ENCODE measurements around the gene KMT5C.

KMT5C gene

DNA sequence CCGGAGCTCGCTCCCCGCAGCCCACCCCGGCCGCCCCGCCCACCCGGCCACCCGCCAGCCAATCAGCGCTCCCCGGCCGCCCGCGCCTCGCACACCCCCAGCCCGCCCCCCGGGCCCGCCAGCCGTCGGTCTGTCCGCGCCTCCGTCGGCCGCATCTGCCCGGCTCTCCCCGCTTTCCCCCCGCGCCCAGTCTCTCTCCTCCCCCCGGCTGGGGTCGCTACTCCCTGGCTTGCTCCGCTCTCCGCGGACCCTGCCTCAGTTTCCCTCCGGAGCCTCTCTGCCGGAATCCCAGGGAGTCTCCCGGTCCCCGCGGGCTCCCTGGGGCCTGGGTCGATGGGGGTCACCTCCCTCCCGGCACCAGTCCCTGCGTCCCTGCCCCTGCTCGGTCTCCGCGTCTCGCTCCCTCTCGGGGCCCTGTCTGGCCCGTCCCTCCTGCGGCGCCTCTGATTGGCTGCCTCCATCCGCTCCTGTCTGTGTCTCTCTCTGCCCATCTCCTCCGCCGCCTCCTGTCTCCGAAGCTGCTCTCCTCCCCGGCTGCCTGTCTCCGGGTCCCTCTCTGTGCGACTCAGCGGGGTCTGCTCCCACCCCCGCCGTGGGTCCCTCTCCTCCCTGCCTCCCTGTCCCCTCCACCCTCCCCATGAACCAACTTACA lies 30.1 kb downstream of the KMT5C start:
- peak; percentile 33 to 46 for DNase-seq

DNA sequence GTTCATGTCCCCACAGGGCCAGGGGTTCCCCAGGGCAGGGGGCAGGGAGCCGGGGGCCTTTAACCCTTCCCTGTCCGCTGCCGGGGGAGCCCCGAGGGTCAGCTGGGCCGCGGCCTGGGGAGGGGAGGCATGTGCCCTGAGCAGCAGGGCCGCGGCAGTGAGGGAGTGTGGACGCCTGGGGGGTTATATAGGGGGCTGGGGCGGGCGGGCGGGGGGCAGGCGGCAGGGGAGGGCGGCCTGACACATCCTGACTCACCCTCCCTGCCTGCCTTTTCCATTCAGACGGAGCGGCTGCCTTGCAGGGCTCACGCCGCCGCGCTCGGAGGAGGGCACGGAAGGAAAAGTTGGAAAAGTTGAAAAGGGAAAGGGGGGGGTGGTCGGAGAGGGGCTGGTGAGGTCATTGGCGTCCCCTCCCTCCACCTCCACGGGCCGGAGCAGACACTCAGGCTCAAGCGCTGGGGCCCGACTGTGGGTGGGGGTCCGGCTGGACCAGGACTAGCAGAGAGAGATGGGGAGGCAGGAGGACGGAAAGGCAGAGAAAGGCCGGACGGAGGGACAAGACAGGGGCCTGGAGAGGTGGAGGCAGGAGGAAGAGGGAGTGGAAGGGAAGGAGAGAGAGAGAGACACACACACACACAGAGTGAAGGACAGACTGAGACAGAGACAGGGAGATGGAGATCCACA lies 30.8 kb downstream of the KMT5C start, which contains the start of gene IL11:
TSS of gene IL11 (minus strand) at position 159 of the 684 bp plus-strand sequence. CDS start at position 6, 153 bp downstream.
- DNase-seq, result no peak

DNA sequence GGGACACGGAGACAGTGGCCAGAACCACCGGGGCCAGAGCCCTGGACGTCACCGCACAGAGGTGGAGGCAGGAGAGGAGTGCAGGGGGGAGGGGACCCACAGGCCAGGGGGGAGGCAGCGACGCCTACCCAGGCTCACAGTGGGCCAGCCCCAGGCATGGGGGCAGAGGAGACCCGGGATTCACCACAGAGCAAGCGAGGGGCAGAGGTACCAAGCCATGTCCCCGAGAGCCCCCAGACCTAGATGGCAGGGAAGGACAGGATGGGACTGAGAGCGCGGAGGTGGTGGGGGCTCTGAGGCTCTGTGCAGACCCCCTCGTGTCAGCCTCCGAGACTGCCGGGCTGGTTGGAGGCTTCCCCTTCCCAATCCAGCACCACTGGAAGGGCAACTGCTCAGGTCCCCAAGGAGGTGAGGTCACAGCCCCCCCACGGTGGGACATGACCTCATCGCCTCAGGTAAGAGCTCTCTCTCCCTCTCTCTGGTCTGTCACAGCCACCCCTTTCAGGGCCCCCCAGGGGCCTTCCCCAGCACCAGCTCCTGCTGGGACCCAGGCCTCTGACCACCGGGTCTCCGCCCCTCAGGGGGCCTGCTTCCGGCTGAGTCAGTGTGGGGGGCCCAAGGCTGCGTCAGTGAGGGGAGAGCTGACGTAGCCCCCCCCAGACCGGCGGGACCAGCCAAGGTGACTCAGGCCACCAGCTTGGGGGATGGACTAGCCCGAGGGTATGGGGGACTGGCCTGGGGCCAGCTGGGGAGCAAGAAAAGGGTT lies 32.8 kb downstream of the KMT5C start:
- no peak for DNase-seq

DNA sequence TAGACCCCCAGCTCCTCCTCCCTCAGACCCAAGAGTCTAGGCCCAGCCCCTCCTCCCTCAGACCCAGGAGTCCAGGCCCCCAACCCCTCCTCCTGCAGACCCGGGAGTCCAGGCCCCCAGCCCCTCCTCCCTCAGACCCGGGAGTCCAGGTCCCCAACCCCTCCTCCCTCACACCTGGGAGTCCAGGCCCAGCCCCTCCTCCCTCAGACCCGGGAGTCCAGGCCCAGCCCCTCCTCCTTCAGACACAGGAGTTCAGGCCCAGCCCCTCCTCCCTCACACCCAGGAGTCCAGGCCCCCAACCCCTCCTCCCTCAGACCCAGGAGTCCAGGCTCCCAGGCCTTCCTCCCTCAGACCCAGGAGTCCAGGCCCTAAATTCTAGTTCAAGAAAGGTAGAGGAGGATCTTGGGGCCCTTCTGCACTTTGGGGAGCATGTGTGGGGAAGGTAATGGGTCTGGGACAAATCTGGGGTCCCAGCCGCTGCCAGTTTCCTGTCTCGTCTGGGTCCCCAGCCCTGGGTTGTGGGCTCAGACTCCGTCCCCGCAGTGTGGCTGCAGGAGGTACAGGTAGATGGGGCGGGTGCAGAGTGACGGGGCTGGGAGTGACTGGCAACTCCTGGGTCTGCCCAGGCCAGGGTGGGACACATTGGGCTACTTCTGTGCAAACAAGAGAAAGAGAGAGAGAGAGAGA lies 33.8 kb downstream of the KMT5C start:
- no peak for DNase-seq

DNA sequence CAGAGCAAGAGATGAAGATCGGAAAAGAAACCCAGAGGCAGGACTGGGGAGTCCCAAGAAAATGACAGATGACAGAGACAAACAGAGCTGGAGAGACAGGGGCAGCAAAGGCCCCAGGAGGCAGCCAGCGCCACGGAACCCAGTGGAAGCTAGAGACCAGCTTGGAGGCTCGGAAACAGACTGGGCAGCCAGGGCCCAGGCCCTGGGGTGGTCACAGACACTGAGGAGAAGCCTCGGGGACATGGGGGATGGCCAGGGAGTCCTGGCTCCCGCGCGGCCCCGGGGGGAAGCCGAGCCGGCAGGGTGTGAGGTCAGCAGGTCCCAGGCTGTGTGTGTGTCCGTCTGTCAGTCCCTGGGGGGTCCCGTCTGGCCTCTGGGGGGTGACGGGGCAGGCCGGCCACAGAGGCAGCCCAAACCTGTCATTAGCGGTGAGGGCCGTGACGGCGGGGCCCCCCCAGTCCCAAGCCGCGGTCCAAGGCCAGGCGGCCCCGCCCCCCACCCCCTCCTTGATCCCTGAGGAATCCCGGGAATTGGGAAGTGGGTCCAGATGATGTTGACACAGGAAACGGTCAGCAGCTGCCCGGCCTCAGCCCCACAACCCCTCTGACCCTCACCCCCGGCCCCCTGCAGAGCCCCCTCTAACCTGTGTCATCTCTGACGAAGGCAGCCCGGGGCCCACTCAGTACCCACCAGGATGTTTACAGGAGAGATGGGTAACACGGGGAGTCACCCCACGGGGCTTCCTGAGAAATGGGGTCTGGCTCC lies 34.5 kb downstream of the KMT5C start:
- no peak for DNase-seq

DNA sequence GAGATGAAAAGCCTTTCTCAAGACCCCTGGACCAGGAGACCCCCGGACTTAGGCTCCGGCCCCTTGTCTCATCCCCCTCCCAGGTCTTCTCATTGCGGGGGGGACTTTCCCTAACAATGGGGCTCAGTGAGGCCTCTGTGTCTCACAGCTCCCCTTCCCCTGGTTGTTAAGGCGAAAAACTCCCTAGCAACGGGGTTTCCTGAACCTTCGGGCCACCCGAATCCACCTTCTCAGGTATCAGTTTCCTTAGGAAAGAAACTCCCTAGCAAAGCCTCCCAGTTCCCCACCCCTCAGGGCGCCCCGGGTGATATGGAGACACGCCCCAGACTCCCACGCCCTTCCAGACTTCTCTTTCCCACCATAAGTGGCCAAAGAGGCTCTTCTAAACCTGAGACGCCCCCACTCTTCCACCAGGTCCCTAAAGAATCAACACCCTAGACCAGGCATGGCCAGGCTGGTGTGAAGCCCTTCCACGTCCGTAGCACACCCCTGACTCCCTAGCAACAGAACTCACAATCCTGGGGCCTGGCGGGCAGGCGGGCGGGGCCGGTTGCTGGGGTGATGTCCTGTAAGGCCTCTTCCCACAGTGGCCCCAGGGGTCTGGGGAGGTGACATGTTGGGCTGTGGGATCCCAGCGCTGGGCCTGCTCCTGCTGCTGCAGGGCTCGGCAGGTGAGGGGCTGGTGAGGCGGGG lies 36.7 kb downstream of the KMT5C start, which contains the start of gene TMEM190:
TSS of gene TMEM190 (plus strand) at position 586 of the 693 bp plus-strand sequence. CDS start at position 614, 28 bp downstream.
- no peak for DNase-seq

DNA sequence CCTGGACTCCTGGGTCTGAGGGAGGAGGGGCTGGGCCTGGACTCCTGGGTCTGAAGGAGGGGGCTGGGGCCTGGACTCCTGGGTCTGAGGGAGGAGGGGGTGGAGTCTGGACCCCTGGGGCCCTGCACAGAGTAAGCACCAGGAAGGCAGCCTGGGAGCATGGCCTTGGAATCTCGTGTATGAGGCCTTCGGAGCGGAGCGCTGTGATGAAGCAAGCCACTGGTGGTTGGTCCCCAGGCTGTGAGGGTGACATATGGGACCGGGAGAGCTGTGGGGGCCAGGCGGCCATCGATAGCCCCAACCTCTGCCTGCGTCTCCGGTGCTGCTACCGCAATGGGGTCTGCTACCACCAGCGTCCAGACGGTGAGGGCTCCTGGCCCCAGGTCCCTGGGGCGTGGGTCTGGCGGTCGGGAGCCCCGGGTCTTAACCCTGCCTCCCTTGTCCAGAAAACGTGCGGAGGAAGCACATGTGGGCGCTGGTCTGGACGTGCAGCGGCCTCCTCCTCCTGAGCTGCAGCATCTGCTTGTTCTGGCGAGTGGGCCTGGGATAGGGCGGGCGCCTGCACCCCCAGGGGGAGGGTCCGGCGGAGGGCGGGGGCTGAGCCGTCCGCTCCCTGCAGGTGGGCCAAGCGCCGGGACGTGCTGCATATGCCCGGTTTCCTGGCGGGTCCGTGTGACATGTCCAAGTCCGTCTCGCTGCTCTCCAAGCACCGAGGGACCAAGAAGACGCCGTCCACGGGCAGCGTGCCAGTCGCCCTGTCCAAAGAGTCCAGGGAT lies 37.9 kb downstream of the KMT5C start:
- DNase-seq, result no peak

DNA sequence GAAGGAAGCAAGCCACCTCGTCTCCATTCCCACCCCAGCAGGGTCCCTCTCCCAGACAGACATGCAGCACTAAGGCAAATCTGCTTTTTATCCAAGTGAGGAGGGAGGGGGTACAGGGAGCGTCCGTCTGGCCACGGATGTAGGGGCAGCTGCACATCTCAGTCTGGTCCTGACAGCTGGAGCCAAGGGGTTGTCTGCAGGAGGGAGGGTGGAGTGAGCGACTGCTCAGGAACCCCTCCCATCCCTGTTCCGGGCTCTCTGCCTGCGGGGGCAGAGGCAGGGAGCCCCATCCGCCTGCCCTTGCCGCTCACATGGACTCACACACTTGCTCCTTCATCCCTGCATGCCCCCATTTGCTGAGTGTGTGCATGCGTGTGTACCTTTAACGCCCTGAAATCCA lies 39.5 kb downstream of the KMT5C start:
- no peak for DNase-seq

DNA sequence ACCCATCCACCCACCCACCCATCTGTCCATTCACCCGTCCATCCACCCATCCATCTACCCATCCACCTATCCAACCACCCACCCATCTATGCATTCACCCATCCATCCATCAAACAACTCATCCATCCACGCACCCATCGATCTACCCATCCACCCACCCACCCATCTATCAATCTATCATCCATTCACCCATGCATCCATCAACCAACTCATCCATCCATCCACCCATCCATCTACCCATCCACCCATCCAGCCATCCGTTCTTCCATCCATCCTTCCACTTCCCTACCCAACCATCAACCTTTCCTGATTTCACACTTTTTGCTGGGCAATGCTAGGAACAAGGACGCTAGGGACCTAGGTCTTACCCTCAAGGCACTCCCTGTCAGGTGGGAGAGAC lies 42.3 kb downstream of the KMT5C start:
- no peak for DNase-seq

DNA sequence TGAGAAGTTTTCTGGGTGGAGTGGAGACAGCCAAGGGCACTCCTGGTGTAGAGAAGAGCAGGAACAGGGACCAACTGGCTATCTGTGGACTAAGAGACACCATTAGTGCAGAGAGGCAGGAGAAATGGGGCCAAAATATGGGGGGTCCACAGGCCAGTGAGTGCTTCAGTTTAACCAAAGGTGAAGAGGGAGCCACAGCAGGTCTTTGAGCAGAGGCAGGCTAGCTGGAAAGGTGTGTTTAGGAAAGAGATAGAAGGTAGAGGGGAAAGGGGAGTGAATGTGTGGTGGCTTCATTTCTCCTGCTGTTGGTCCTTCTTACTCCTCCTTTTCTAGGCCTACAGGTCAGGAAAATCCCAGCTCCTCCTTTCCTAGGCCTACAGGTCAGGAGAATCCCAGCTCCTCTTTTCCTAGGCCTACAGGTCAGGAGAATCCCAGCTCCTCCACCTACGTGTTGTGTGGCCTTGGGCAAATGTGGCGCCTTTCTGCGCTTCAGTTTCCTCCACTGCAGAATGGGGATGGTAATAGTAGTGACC lies 42.9 kb downstream of the KMT5C start:
- no peak for DNase-seq

DNA sequence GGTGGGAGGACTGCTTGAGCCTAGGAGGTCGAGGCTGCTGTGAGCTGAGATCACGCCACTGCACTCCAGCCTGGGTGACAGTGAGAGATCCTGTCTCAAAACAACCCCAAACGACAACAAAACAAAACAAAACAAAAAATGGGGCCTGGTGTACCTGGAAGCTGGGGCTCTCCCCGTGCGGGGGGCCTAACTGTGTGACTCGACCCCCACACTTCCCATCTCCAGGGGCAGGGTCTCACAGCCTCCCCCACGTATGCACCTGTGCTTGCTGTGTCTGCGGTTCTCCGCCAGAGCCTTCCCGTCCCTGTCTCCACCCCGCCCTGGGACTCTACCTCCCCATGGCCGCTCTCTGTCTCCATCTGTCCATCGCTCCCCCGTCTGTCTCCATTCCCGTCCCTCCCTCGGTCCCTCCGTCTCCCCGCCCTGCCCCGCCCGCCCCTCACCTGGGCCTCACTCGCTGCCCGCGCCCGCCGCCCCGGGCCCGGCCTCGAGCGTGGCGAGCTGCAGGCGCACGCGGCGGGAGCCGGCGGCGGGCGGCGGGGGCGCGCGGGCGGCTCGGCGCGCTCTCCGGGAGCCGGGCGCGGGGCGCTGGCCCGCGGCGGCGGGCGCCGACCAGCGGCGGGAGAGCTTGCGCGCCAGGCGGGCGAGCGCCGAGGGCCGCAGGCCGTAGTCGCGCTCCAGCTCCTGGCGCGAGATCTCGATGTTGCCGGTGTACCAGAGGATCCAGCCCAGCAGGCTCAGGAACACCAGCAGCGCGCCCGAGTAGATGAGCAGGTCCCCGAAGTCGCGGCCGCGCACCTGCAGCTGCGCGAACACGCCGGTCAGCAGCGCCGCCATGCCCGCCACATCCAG lies 43.8 kb downstream of the KMT5C start:
- DNase-seq, result peak; percentile 57 to 63

DNA sequence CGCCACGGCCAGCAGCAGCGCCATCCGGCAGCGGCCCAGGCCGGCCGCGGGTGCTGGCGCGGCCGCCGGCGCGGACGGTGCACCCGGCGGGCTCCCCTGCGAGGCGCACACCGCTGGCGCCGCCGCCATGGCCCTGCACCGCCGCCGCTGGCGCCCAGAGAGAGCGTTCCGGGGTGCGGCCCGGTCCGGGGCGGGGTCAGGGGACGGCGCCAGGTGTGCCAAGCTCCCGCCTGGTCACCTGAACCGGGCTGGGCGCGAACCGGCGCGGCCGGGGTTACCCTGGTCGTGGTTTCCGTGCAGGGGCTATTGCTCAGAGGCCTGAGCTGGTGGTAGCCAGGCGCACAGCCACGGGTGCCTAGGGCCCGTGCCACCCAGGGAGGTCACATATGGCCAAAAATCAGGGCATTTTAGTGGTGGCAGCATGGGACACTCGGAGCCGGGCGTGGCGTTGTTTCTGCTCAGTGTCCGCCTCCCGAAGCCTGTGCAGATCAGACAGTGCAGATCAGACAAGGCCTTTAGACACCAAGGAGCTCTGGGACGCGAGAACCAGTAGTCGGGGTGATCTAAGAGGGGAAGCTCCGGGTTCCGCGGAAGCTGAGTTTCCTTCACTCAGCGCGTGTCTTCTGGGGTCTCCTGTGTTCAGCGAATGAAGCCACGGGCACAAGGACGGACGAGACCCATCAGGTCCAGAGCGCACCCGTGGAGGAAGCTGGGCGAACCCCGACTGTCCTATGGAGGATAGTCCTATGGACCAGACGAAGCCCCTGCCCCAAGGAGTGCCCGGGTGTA lies 44.6 kb downstream of the KMT5C start, which contains the start of gene TMEM238:
TSS of gene TMEM238 (minus strand) at position 162 of the 789 bp plus-strand sequence. CDS start at position 129, 33 bp downstream.
- peak; percentile 51 to 56 for DNase-seq

DNA sequence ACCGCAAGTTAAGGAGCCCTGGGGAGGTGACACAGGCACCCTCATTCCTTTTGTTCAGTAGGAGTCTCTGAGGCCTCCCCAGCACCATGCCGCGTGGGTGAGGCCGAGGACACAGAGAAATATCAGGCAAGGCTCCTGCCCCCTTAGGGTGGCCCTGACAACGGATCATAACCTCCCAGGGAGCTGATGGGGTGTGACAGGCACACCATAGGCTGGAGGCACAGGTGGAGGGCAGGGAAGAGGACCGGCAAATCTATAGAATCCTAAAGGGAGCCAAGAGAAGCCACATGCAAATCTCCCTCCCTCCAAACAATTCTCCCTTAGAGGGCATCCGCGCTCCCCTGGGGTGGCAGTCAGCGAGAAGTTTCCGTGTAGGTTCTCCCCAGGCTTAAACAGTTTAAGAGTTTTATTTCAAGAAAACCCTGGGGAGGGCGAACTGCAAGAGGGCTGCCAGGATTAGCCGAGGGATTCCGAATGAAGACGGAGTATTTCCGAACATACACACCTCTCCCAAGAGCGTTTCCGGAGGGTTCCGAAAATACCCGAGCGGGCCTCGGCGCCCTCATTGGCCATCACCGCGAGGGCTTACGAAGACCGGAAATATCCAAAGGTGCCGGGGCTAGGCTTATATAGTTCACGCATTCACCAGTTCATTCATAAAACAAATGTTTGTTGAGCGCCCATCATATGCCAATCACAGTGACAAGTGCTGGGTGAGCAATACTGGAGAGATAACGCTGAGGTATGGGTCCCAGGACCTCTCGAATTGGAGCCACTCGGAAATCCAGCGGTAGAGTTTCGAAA lies 45.4 kb downstream of the KMT5C start:
- peak; percentile 94 to 96 for DNase-seq

DNA sequence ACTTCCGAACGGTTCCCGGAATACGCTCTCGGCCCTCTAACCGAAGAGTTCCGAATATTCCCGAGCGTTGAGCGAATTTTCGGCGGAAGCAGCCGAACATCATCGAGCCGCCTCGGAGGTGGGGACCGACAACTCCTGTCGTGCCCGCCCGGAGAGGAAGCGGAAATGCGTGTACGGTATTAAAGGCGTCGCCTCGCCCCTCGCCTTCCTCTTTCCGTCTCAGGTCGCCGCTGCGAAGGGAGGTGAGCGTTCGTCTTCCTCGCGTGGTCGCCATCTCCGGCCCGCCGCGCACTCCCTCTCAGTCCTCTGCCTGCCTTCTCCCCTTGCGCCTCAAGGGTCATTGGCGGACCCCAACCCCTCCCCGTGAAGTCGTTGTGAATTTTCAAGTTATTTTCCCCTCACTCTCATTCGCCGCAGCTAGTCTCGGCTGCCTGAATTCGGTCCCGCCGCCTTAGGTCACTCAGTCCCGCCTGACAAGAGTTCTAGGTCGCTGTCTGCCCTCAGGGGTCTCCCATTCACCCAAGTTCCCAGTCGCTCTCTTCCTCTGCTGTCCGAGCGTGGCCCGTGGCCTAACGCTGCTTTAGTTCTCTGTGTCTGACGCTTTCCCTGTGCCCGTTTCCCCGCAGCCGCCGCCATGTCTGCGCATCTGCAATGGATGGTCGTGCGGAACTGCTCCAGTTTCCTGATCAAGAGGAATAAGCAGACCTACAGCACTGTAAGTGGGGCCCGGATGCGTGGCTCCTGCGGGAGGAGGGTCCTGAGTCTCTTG lies 46.2 kb downstream of the KMT5C start, which contains the start of gene RPL28:
TSS of gene RPL28 (plus strand) at position 209 of the 769 bp plus-strand sequence. CDS start at position 635, 426 bp downstream.
- peak; percentile 97 to 98 for DNase-seq

DNA sequence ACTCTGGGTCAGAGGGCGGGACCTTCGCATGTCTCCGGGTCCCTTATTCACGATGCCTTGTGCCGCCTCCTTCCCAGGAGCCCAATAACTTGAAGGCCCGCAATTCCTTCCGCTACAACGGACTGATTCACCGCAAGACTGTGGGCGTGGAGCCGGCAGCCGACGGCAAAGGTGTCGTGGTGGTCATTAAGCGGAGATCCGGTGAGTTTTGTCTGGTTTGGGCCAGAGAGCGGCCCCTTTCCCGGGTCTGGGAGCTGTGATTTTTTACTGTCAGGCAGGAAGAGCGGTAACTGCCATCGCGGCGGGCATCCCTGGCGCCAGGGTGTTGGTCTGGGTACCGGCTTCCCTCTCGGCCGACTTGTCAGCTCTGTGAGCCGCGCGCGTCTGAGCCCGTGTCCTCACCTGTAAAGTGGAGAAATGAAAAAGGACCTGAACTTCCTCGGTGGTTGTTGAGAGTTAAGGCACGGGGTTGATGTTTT lies 46.9 kb downstream of the KMT5C start:
- DNase-seq, result no peak

DNA sequence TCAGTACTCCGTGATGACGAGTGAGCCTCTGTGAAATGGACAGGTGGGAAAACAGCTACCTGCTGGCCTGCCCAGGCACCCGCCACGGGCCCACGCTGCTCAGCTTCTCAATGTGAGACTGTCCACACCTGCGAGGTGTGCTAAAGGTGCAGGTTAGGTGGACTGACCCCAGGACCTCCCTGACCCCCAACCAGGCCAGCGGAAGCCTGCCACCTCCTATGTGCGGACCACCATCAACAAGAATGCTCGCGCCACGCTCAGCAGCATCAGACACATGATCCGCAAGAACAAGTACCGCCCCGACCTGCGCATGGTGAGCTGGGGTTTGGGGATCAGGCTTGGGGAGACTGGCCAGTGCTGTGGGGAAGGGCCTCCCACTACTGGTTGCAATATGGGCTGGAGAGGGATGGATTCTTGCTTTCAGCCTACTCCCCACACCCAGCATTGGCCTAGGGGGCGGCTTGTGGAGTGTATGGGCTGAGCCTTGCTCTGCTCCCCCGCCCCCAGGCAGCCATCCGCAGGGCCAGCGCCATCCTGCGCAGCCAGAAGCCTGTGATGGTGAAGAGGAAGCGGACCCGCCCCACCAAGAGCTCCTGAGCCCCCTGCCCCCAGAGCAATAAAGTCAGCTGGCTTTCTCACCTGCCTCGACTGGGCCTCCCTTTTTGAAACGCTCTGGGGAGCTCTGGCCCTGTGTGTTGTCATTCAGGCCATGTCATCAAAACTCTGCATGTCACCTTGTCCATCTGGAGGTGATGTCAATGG lies 48.2 kb downstream of the KMT5C start:
- no peak for DNase-seq

All from activated CD4-positive, alpha-beta T cell treated with anti-CD3 and anti-CD28 coated beads, Interleukin-2, amount 50 U/mL, for 48 hours (primary cell).